Raji (cell line): Measurements from ENCODE around the gene PRKD3.

ENCODE experiments used
- POLR2A ChIP-seq: IDR thresholded peaks from 2 replicates; pipeline ENCODE4 v1.6.1; 2011; ENCODE audit warnings: low read depth, low read length, control low read depth; ENCODE audit not compliant: insufficient read depth

PRKD3 gene

DNA sequence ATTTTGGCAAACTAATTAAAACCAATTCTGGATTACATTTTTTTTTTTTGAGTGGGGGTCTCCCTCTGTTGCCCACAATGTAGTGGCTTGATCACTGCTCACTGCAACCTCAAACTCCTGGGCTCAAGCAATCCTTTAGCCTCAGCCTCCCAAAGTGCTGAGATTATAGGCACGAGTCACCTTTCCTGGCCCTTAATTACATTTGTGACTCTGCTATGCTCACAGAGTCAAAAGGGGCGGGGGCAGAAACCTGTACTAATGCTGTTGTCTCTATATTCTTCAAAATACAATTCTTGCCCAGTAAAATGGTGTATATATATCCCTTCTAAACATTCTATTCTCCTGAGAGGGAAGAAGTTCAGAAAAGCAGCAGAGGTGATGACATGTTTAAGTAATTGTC lies 23.2 kb downstream of the PRKD3 start:
- TF ChIP-seq POLR2A = no peak

DNA sequence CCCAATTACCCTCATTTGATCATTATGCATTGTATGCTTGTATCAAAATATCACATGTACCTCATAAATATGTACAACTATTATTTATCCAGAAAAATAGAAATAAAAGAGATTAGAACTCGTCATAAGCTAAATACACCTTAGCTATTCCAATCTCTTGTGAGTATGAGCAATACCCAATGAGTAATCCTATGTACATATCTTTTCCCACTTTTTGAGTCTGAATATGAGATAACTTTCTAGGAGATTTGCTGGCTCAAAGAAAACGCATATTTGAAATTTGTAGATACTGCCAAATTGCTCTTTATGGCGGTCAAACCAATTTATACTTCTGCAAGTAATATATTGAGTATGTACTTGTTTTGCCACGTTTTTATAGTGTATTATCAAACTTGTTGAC lies 24.1 kb downstream of the PRKD3 start:
- TF ChIP-seq POLR2A = no peak

DNA sequence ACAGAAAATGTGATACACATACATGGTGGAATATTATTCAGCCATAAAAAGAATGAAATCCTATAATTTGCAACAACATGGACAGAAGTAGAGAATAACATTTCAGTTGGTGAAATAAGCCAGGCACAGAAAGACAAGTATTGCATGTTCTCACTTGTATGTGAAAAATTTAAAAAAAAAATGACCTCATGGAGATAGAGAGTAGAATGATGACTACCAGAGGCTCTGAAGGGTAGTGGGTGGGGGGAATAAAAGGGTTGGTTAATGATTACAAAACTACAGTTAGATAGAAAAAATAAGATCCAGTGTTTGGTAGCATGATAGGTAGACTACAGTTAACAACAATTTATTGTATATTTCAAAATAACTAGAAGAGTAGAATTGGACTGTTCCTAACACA lies 24.5 kb downstream of the PRKD3 start:
- TF ChIP-seq POLR2A = no peak

DNA sequence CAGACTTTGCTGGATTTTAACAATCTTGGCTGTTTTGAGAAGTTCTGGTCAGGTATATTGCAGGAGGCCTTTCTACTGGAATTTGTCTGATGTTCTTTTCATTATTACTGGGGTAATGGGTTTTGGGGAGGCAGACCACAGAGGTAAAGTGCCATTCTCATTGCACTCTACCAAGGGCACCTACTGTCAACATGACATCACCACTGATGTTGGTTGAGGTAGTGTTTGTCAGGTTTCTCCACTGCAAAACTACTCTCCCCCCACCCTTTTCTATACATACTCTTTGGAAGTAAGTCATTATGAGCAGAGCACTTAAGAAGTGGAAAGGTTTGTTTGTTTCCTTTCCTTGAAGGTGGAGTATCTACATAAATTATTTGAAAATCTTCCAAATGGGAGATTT lies 27.0 kb downstream of the PRKD3 start:
- TF ChIP-seq POLR2A = no peak

DNA sequence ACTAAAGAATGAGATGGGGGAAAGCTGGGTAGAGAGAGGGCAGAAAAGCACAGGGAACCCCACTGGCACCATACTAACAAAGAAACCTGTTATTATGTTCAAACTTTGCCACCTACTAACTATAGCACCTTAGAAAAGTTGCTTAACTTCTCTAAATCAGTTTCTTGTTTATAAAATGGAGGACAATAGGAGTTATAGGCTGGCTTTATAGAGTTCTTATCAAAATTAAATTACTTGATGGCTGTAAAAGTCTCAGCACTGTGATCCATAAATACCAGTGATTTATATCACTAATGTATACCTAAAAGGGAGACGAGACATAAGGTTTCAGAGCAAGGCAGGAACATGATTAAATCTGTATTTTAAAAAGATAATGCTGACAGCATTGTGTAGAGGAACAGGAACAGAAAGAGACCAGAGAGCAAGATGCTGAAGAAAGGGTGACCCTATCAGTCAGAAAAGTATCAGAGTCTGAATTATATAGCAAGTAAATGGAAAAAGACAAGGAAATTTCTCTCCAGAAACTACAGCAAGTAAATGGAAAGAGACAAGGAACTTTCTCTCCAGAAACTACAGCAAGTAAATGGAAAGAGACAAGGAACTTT lies 29.1 kb downstream of the PRKD3 start:
- TF ChIP-seq POLR2A = no peak

DNA sequence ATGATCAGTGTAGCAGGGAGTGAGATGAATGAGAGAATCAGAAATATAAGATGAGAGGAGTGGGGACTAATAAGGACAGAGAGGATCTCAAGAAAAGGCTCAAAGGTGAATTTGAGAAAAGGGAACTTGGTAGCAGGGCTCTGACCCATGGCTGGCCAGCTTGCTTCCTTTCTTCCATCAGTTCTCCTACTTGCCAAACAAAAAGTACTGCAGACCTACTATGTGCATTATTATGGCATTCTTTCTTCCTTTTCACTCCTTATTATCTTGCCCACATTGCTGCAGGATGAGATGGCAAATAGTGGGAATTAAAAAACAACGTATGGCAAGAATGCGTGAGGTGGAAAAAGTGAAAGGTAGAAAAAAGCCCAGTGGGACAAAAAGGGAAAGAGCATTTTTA lies 33.0 kb downstream of the PRKD3 start:
- no peak for TF ChIP-seq POLR2A

DNA sequence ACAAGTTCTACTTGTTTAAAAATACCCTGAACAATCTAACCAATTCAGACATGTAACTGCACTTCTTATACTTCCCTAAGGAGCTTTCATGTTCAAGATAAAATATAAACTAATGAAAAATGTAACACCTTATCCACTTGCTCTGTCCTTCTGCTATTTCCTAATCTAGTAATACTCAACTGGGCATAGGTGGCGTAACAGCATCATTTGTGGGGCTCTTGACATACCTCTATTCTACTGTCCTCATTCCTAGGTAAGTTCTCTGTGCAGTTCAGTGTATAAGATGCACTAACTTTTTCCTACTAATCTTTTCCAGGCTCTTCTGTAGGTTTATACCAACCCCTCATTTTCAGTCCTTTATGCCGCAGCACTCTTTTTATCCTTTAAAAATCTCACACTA lies 36.7 kb downstream of the PRKD3 start:
- no peak for TF ChIP-seq POLR2A

DNA sequence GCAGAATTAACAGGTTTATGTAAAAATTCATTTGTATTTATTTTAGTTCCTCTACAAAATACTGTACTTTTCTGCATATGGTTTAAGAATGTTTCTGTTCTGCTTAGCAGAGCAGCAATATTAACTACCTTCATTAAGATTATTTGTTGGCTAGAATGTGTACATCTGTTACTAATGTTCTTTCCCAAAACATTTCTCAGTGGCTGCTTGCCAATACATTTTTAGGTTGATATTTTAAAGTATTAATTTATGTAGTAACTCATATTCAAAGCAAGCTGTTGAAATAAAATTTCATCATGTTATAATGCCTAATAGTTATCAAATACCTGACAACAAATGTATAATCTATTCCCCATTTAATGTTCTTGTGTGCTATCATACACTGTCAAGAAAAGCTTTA lies 40.3 kb downstream of the PRKD3 start:
- no peak for TF ChIP-seq POLR2A

DNA sequence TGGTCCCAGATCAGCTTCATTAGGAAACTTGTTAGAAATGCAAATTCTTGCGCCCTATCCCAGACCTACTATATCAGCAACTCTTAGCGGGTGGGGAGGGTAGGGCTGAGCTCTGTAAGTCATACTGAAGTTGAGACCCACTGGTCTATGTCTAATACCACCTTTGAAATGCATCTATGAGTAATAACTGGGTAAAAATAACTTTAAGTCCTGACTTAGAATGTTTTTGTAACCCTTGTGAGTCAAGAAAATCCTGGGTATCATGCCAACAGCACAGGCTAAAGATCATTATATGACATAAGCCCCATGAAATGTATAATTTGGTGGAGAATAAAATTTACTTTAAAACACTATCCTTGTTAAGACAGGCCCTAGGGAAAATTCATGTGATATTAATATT lies 41.4 kb downstream of the PRKD3 start:
- no peak for TF ChIP-seq POLR2A

DNA sequence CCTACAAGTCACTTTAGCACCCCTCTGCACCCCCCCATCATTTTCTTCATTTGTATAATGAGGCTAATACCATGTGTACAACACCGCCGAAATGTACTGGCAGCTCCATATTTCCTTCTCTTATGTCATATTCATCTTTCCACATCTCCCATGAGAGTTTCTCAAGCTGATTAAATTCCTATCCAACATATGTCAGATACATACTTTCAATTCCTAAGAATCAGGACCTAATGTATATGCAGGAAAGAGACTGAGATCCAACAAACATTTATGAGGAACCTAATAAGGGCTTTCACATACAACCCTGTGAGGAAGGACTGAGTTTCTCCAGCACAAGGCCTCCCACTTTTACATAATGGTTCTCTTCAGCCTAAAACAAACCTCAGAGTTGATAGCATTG lies 41.9 kb downstream of the PRKD3 start:
- TF ChIP-seq POLR2A = no peak

DNA sequence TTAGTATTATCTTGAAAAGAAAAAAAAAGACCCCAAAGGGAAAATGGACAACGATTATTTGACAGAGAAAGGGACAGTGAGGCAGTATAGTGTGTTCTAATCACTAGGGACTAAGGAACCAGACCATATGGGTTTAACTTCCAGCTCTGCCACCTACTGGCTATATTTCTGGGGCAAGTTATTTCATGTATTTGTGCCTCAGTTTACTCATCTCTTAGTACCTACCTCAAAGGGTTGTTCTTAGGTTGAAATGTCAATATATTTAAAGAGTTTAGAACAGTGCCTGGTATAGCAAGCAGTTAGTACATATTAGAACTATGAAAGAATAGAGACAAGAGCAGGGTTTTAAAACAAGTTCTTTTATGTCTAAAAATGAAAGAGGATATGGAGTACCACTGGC lies 42.7 kb downstream of the PRKD3 start:
- no peak for TF ChIP-seq POLR2A

DNA sequence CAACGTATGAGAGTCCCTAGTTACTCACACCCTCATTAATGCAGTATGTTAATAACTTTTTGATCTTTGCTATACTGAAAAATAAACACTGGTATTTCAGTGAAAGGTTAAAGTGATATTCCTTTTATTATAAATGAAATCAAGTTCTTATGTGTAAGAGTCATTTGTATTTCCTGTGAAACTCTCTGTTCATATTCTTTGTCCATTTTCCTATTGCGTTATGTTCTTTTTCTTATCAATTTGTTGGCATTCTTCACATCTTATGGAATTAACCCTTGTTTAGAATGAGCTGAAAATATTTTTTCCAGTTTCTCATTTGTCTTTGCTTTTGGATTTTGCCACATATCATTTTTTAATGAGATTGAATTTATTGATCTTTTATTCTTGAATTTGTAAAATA lies 48.3 kb downstream of the PRKD3 start:
- TF ChIP-seq POLR2A = no peak
